K562 (cell line): ENCODE results near the gene MS4A18. TPM values are rescaled to one million over a fixed set of nuclear protein-coding genes. Genes with fewer than 3 reads are reported as not detected.

ENCODE experiments used
- ATAC-seq: fragments of 200-7000 bp; cut with Tn5 transposase; 3 replicates; pipeline ENCODE4 v1.9.1; 2020; ENCODE audit warnings: moderate library complexity
- BruUV-seq: library from RNA; stranded (reverse); fragments of 400-500 nt; replicated peaks from 2 replicates; lab custom pipeline; 2021; lab: Mats Ljungman, UMichigan
- CTCF ChIA-PET: fragments of 300-600 bp; formaldehyde crosslinking; extraction: SDS; loops from one replicate; lab custom pipeline; 2021; ENCODE audit warnings: low intra/inter-chr PET ratio; lab: Yijun Ruan, JAX
- POLR2A ChIA-PET: fragments of 300-600, 350-650 bp; sonication (Branson Sonifier 250); formaldehyde crosslinking; extraction: SDS; loops from one replicate; lab custom pipeline; 2021; ENCODE audit warnings: antibody characterized with exemption, inconsistent platforms; lab: Yijun Ruan, JAX
- DNase-seq, 4 experiments: peaks; one replicate each; pipeline versions ENCODE4 v3.0.0 to v3.0.0-alpha.2; 2011 to 2018; ENCODE audit warnings: low spot score in 3 of 4, mixed read lengths in 3 of 4; ENCODE audit errors: extremely low read depth in 1 of 4
- FAIRE-seq: peaks from 2 replicates; lab custom pipeline; 2011; peaks lifted over from hg19 to GRCh38; lab: Jason Lieb, UNC
- H2AFZ ChIP-seq: 2 replicates; pipeline ENCODE4 v1.6.0; 2011; ENCODE audit warnings: low read depth, low read length, control low read depth, inconsistent platforms
- H3K27ac ChIP-seq: fragments of 200-600 bp; 3 replicates; pipeline ENCODE4 v1.8.0; 2011; ENCODE audit warnings: low read depth, mild to moderate bottlenecking, control low read depth, inconsistent platforms, low read length, moderate library complexity, mixed read lengths; ENCODE audit errors: extremely low read depth
- H3K27me3 ChIP-seq, 2 experiments: fragments of 300-600 bp in 1 of 2; 2 replicates in 1 of 2; 3 replicates in 1 of 2; pipeline versions ENCODE4 v1.6.0 to v1.8.0; 2011; ENCODE audit warnings: inconsistent platforms in 2 of 2, low read length in 2 of 2, mild to moderate bottlenecking in 1 of 2, mixed read lengths in 1 of 2, moderate library complexity in 1 of 2; ENCODE audit not compliant: control insufficient read depth in 2 of 2, insufficient read depth in 2 of 2
- H3K36me3 ChIP-seq: fragments of 300-600 bp; 3 replicates; pipeline ENCODE4 v1.8.0; 2011; ENCODE audit warnings: mild to moderate bottlenecking, low read length, inconsistent platforms; ENCODE audit not compliant: control insufficient read depth, insufficient read depth
- H3K4me1 ChIP-seq, 2 experiments: fragments of 200-600 bp in 1 of 2; replicated peaks in 1 of 2; 2 replicates in 1 of 2; 3 replicates in 1 of 2; pipeline versions ENCODE4 v1.5.1 to v1.8.0; 2011; ENCODE audit warnings: inconsistent platforms in 2 of 2, low read length in 2 of 2, mild to moderate bottlenecking in 1 of 2, mixed read lengths in 1 of 2, moderate library complexity in 1 of 2; ENCODE audit not compliant: control insufficient read depth in 2 of 2, insufficient read depth in 2 of 2
- H3K4me2 ChIP-seq: 2 replicates; pipeline ENCODE4 v1.6.1; 2011; ENCODE audit warnings: low read length, control low read depth, inconsistent platforms, mixed read lengths; ENCODE audit not compliant: insufficient read depth
- H3K4me3 ChIP-seq: fragments of 200-600 bp; sonication (generic), shearing (Covaris generic); 2 replicates; pipeline ENCODE4 v1.5.1; 2016; ENCODE audit warnings: control low read depth, inconsistent platforms
- H3K79me2 ChIP-seq: fragments of 200-600 bp; 3 replicates; pipeline ENCODE4 v1.8.0; 2011; ENCODE audit warnings: low read length, inconsistent platforms; ENCODE audit not compliant: control insufficient read depth, insufficient read depth
- H3K9ac ChIP-seq, 2 experiments: 2 replicates each; pipeline versions ENCODE4 v1.6.0 to v1.6.1; 2011; ENCODE audit warnings: low read depth in 2 of 2, low read length in 2 of 2, control low read depth in 1 of 2, inconsistent platforms in 1 of 2, mild to moderate bottlenecking in 1 of 2, mixed read lengths in 1 of 2; ENCODE audit not compliant: insufficient read depth in 1 of 2
- H3K9me1 ChIP-seq: one replicate; pipeline ENCODE4 v1.6.0; 2011; ENCODE audit warnings: inconsistent platforms, mild to moderate bottlenecking, low read length, moderate library complexity; ENCODE audit not compliant: control insufficient read depth, insufficient read depth
- H3K9me3 ChIP-seq: replicated peaks from 2 replicates; pipeline ENCODE4 v1.5.1; 2011; ENCODE audit warnings: low read depth, low read length, inconsistent platforms; ENCODE audit not compliant: control insufficient read depth, insufficient read depth
- H4K20me1 ChIP-seq: replicated peaks from 2 replicates; pipeline ENCODE4 v1.6.1; 2011; ENCODE audit warnings: low read length, inconsistent platforms, mixed read lengths; ENCODE audit not compliant: control insufficient read depth, insufficient read depth
- BRCA1 ChIP-seq, 2 experiments: fragments of 450-650 bp in 1 of 2; sonication (generic) in 1 of 2; formaldehyde crosslinking in 1 of 2; IDR thresholded peaks; 2 replicates each; pipeline versions ENCODE4 v1.5.0 to v1.6.1; 2017 to 2020; ENCODE audit warnings: mild to moderate bottlenecking in 1 of 2, missing genetic modification reagents in 1 of 2
- CBX3 ChIP-seq, 2 experiments: IDR thresholded peaks; 1 replicate in 1 of 2; 2 replicates in 1 of 2; pipeline ENCODE4 v1.6.1; 2012; ENCODE audit warnings: inconsistent platforms in 2 of 2, low read length in 2 of 2, borderline replicate concordance in 1 of 2, control low read depth in 1 of 2
- CHD1 ChIP-seq: fragments of 200-600 bp; sonication (generic); IDR thresholded peaks from one replicate; pipeline ENCODE4 v1.6.1; 2012; ENCODE audit warnings: mild to moderate bottlenecking, moderate library complexity, low read length, inconsistent platforms
- ETV6 ChIP-seq, 3 experiments: fragments of 150-350 bp in 1 of 3; sonication (generic) in 1 of 3; formaldehyde crosslinking in 1 of 3; IDR thresholded peaks; 2 replicates each; pipeline versions ENCODE4 v1.6.1 to v1.8.0; 2014 to 2022; ENCODE audit warnings: borderline replicate concordance in 2 of 3, low read depth in 2 of 3, antibody characterized with exemption in 1 of 3, low read length in 1 of 3, mild to moderate bottlenecking in 1 of 3, missing genetic modification reagents in 1 of 3
- FOS ChIP-seq: IDR thresholded peaks from 3 replicates; pipeline ENCODE4 v1.6.1; 2011; ENCODE audit not compliant: insufficient read length; ENCODE audit errors: extremely low read depth
- FOXJ3 ChIP-seq: sonication (generic); formaldehyde crosslinking; IDR thresholded peaks from 2 replicates; pipeline ENCODE4 v1.4.0; 2020; ENCODE audit warnings: mild to moderate bottlenecking, missing genetic modification reagents
- HDAC1 ChIP-seq, 2 experiments: fragments of 450-650 bp; IDR thresholded peaks; 2 replicates each; pipeline ENCODE4 v1.6.1; 2016 to 2017; ENCODE audit warnings: inconsistent platforms in 1 of 2, mild to moderate bottlenecking in 1 of 2, moderate library complexity in 1 of 2
- HDAC6 ChIP-seq: IDR thresholded peaks from 2 replicates; pipeline ENCODE4 v1.6.1; 2012; ENCODE audit warnings: low read depth, mild to moderate bottlenecking, control low read depth, inconsistent platforms, low read length, moderate library complexity
- HMBOX1 ChIP-seq: sonication (generic); IDR thresholded peaks from 2 replicates; pipeline ENCODE4 v1.6.1; 2016
- KAT8 ChIP-seq: fragments of 450-650 bp; IDR thresholded peaks from 2 replicates; pipeline ENCODE4 v1.6.1; 2016; ENCODE audit warnings: low read depth, mild to moderate bottlenecking
- KDM2B ChIP-seq: fragments of 250-450 bp; sonication (Bioruptor Pico); IDR thresholded peaks from 2 replicates; pipeline ENCODE4 v1.8.0; 2021; ENCODE audit warnings: mild to moderate bottlenecking, moderate library complexity
- L3MBTL2 ChIP-seq: fragments of 450-650 bp; IDR thresholded peaks from 2 replicates; pipeline ENCODE4 v1.6.1; 2016; ENCODE audit warnings: mild to moderate bottlenecking, moderate library complexity
- MLX ChIP-seq, 2 experiments: fragments of 450-650 bp in 1 of 2; sonication (generic) in 1 of 2; formaldehyde crosslinking; conservative IDR thresholded peaks; 2 replicates each; pipeline versions ENCODE4 v1.4.0 to v1.8.1; 2020 to 2022; ENCODE audit warnings: mild to moderate bottlenecking in 1 of 2, missing genetic modification reagents in 1 of 2
- NFIC ChIP-seq: fragments of 450-650 bp; IDR thresholded peaks from 2 replicates; pipeline ENCODE4 v1.6.1; 2017; ENCODE audit warnings: mild to moderate bottlenecking, inconsistent platforms
- NR3C1 ChIP-seq: sonication (generic); formaldehyde crosslinking; IDR thresholded peaks from 2 replicates; pipeline ENCODE4 v1.8.1; 2022; ENCODE audit warnings: missing genetic modification reagents
- RCOR1 ChIP-seq, 2 experiments: IDR thresholded peaks; 2 replicates each; pipeline ENCODE4 v1.6.1; 2012; ENCODE audit warnings: low read depth in 2 of 2, low read length in 2 of 2, borderline replicate concordance in 1 of 2, improper control_type of control experiment in 1 of 2
- STAT5B ChIP-seq: fragments of 250-450 bp; sonication (Bioruptor Pico); IDR thresholded peaks from 2 replicates; pipeline ENCODE4 v1.8.0; 2021; ENCODE audit warnings: mild to moderate bottlenecking, inconsistent platforms
- ZNF41 ChIP-seq: fragments of 250-450 bp; sonication (Bioruptor Pico); conservative IDR thresholded peaks from 2 replicates; pipeline ENCODE4 v1.4.0; 2020; ENCODE audit warnings: mild to moderate bottlenecking
- ZNF444 ChIP-seq: fragments of 250-450 bp; sonication (Bioruptor Pico); IDR thresholded peaks from 2 replicates; pipeline ENCODE4 v1.4.0; 2020; ENCODE audit warnings: mild to moderate bottlenecking, moderate library complexity
- WGBS: fragments of 100-300 bp; shearing (Covaris generic); methylation state at CpG from one replicate; pipeline ENCODE4 v1.1.6; 2016; ENCODE audit warnings: low coverage, mixed read lengths; ENCODE audit not compliant: insufficient coverage; ENCODE audit errors: missing lambda C conversion rate; 5-methylcytosine and 5-hydroxymethylcytosine counted together
- in situ Hi-C: fragments of 300-500 bp; cut with MboI; formaldehyde crosslinking; loops from 4 replicates; pipeline ENCODE4 v1.15.0; 2018; ENCODE audit warnings: inconsistent platforms, mixed read lengths
- intact Hi-C: fragments of 100-400 bp; cut with micrococcal nuclease; formaldehyde crosslinking; loops from 2 replicates; pipeline ENCODE4 v1.14.2; 2022
- polyA plus RNA-seq, 8 experiments: library from polyadenylated mRNA; depleted of rRNA in 4 of 8; stranded (reverse) in 5 of 8; unstranded in 3 of 8; fragments of >200 nt; fragmentation: Nextera tagmentation in 2 of 8; fragmentation: Illumina TruSeq in 1 of 8; extraction: Ambion mirVana in 2 of 8; extraction: Trizol in 1 of 8; gene quantifications; 2 replicates each; pipeline versions ENCODE4 v1.2.1 to v1.2.3, GENCODE V29; 2011 to 2014; ENCODE audit warnings: inconsistent platforms in 1 of 8, missing spikeins in 1 of 8
- total RNA-seq, 7 experiments: library from RNA; depleted of rRNA in 6 of 7; stranded (reverse); fragments of >200 nt in 6 of 7; fragmentation: Illumina TruSeq in 2 of 7; extraction: Trizol in 2 of 7; gene quantifications; 2 replicates each; pipeline versions ENCODE4 v1.2.1 to v1.2.3, GENCODE V29; 2011 to 2021; ENCODE audit warnings: low replicate concordance in 1 of 7

The MS4A18 gene
- total and polyA plus RNA-seq, 9 of the 15 experiments (the other 6 are each of a cell fraction or from before 2014, with no cell fraction given), result not detected

DNA sequence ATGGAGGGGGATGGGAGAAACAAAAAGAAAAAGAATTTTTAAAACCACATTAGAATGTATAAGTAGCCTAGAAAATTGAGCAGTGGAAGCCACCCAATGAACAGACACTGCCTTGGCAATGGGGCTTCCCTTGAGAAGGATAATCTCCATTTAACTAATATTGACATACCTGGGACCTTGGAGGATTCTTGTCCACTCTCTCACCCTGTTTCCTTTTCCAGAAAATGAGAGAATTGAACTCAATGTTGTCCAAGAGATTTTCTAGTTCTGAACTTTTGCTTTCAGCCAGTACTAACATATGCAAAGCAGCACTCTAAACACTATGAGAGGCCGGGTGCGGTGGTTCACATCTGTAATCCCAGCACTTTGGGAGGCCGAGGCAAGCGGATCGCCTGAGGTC, 24.6 kb upstream of the MS4A18 start:
- no peak for TF ChIP-seq ZNF444 (CRISPR knock-in tag)
- no peak for TF ChIP-seq CBX3 (IDR thresholded peaks at IDR 0.05; ENCODE audit: borderline replicate concordance in 1 of 2, low read length in 2 of 2)
- no peak for TF ChIP-seq L3MBTL2
- TF ChIP-seq HMBOX1, result no peak
- TF ChIP-seq FOS, result no peak
- TF ChIP-seq NR3C1, result no peak
- no peak for TF ChIP-seq HDAC6
- no peak for TF ChIP-seq KDM2B
- TF ChIP-seq ETV6 (IDR thresholded peaks at IDR 0.05; ENCODE audit: borderline replicate concordance in 1 of 2, low read depth in 2 of 2, low read length in 1 of 2), result no peak
- TF ChIP-seq ETV6 (CRISPR knock-in tag; IDR thresholded peaks at IDR 0.05; ENCODE audit: borderline replicate concordance), result no peak
- TF ChIP-seq MLX (CRISPR knock-in tag; conservative IDR thresholded peaks at IDR 0.05), result no peak
- TF ChIP-seq ZNF41 (CRISPR knock-in tag), result no peak
- TF ChIP-seq FOXJ3 (CRISPR knock-in tag), result no peak
- no peak for TF ChIP-seq CHD1
- no peak for TF ChIP-seq BRCA1 (IDR thresholded peaks at IDR 0.05)
- no peak for TF ChIP-seq BRCA1 (CRISPR knock-in tag; IDR thresholded peaks at IDR 0.05)
- no peak for TF ChIP-seq HDAC1 (IDR thresholded peaks at IDR 0.05)
- TF ChIP-seq STAT5B (CRISPR knock-in tag), result no peak
- no peak for TF ChIP-seq NFIC
- TF ChIP-seq KAT8, result no peak
- TF ChIP-seq RCOR1 (IDR thresholded peaks at IDR 0.05; ENCODE audit: borderline replicate concordance in 1 of 2, low read depth in 2 of 2, low read length in 2 of 2), result no peak
- ChIA-PET CTCF (no interaction called here), POLR2A (interaction anchor here (0.5 kb wide), 1 partner anchor 134 kb away, joined by 3 read pairs; no protein-coding TSS in a partner anchor)
- no TSS peak for BruUV-seq
- H4K20me1 ChIP-seq, result no peaks in the 10 kb centered on the region
- ATAC-seq, result no peak
- intact Hi-C loops (loop anchor here (2.0 kb wide), 1 partner anchor 63 kb away; no protein-coding TSS in a partner anchor), in situ Hi-C loops (no loop called here)
- no peaks in the 10 kb centered on the region for H3K36me3 ChIP-seq
- H3K4me3 ChIP-seq, result no peak overlapping the region
- H3K4me1 ChIP-seq, result no peaks in the 10 kb centered on the region
- no peak for DNase-seq
- no peaks in the 10 kb centered on the region for H3K9me3 ChIP-seq
- no peak overlapping the region for H3K9ac ChIP-seq
- no peak overlapping the region for H2AFZ ChIP-seq
- no peaks in the 10 kb centered on the region for H3K79me2 ChIP-seq
- no peak overlapping the region for H3K27ac ChIP-seq
- FAIRE-seq, result no peak
- peaks cover 0 to 10% of the 10 kb centered on the region in 2 experiments; a peak in 2 of 5 replicates for H3K27me3 ChIP-seq
- WGBS, result 0% methylated on average over 5 of the region's 5 CpGs
- no peaks in the 10 kb centered on the region for H3K9me1 ChIP-seq
- H3K4me2 ChIP-seq, result no peak overlapping the region
